Activated B cell treated with CpG ODN at 0.5 μM for 24 hours (primary cell): ENCODE data around the gene ELAVL2. TPM values are rescaled to one million over a fixed set of nuclear protein-coding genes. Genes with fewer than 3 reads are reported as not detected.

Experiments used
- ATAC-seq: fragments of 200-7000 bp; cut with Tn5 transposase; one replicate; pipeline ENCODE4 v1.10.0; 2021; ENCODE audit warnings: low read depth, mild to moderate bottlenecking, moderate library complexity
- CTCF ChIA-PET: fragments of 350-600 bp; sonication (Branson Sonifier 250); formaldehyde crosslinking; loops from one replicate; lab custom pipeline; 2021; ENCODE audit warnings: antibody characterized with exemption; lab: Charles Lee
- POLR2A ChIA-PET: fragments of 350-600 bp; sonication (Branson Sonifier 250); formaldehyde crosslinking; loops from one replicate; lab custom pipeline; 2021; ENCODE audit warnings: antibody characterized with exemption; lab: Charles Lee
- DNase-seq: peaks from one replicate; pipeline ENCODE4 v3.0.0; 2022
- H3K27ac Mint-ChIP-seq: one replicate; pipeline ENCODE4 v1.8.0; 2020; ENCODE audit warnings: mixed read lengths
- H3K27me3 Mint-ChIP-seq: one replicate; pipeline ENCODE4 v1.8.0; 2021; ENCODE audit warnings: mixed read lengths
- H3K36me3 Mint-ChIP-seq: one replicate; pipeline ENCODE4 v1.8.0; 2021; ENCODE audit warnings: low read depth, mixed read lengths
- H3K4me1 Mint-ChIP-seq: one replicate; pipeline ENCODE4 v1.8.0; 2021; ENCODE audit warnings: mixed read lengths
- H3K4me3 Mint-ChIP-seq: one replicate; pipeline ENCODE4 v1.8.0; 2020; ENCODE audit warnings: mild to moderate bottlenecking, mixed read lengths
- H3K9me3 Mint-ChIP-seq: one replicate; pipeline ENCODE4 v1.8.0; 2020; ENCODE audit warnings: mixed read lengths
- intact Hi-C: fragments of 100-400 bp; cut with micrococcal nuclease; formaldehyde crosslinking; loops from one replicate; pipeline ENCODE4 v1.15.1; 2024
- total RNA-seq: library from RNA; stranded (reverse); gene quantifications from 2 replicates; pipeline ENCODE4 v1.2.3, GENCODE V29; 2022
- TF ChIP-seq, protein P1 (sequence below): fragments of 200-600 bp; IDR thresholded peaks from one replicate; pipeline ENCODE4 v1.8.0; 2022; ENCODE audit warnings: antibody characterized with exemption, mild to moderate bottlenecking

Gene ELAVL2
- total RNA-seq, 1 donor from 2014 or later, result not detected

DNA sequence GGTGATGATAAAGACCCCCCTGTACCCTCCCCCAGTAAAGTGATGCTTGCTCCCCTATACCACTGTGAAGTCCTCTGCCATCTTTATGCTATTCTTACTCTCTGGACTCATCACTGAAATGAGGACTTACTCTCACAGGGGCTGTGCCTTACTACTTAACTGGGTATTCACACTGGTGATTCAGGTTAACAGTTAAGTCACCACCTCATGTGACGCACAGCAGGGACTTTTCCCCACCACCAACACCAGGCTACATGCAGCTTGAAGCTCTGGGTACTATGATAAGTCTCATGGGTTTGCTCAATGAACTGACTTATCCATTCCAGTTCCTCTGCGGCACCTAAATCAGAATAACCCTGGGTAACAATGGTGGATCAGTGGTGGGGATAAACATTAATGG, 163.7 kb downstream of the ELAVL2 start:
- Mint-ChIP-seq H3K4me1 (no peaks in the 10 kb centered on the region), H3K36me3 (no peaks in the 10 kb centered on the region), H3K9me3 (peaks cover 4% of the 10 kb centered on the region), H3K4me3 (no peak overlapping the region), H3K27ac (no peak overlapping the region), H3K27me3 (no peaks in the 10 kb centered on the region)
- DNase-seq (no peak), ATAC-seq (no peak)
- intact Hi-C loops, result no loop called here
- CTCF ChIA-PET, result no interaction called here
- POLR2A ChIA-PET, result no interaction called here
- TF ChIP-seq, protein P1, sequence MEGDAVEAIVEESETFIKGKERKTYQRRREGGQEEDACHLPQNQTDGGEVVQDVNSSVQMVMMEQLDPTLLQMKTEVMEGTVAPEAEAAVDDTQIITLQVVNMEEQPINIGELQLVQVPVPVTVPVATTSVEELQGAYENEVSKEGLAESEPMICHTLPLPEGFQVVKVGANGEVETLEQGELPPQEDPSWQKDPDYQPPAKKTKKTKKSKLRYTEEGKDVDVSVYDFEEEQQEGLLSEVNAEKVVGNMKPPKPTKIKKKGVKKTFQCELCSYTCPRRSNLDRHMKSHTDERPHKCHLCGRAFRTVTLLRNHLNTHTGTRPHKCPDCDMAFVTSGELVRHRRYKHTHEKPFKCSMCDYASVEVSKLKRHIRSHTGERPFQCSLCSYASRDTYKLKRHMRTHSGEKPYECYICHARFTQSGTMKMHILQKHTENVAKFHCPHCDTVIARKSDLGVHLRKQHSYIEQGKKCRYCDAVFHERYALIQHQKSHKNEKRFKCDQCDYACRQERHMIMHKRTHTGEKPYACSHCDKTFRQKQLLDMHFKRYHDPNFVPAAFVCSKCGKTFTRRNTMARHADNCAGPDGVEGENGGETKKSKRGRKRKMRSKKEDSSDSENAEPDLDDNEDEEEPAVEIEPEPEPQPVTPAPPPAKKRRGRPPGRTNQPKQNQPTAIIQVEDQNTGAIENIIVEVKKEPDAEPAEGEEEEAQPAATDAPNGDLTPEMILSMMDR, result no peak

DNA sequence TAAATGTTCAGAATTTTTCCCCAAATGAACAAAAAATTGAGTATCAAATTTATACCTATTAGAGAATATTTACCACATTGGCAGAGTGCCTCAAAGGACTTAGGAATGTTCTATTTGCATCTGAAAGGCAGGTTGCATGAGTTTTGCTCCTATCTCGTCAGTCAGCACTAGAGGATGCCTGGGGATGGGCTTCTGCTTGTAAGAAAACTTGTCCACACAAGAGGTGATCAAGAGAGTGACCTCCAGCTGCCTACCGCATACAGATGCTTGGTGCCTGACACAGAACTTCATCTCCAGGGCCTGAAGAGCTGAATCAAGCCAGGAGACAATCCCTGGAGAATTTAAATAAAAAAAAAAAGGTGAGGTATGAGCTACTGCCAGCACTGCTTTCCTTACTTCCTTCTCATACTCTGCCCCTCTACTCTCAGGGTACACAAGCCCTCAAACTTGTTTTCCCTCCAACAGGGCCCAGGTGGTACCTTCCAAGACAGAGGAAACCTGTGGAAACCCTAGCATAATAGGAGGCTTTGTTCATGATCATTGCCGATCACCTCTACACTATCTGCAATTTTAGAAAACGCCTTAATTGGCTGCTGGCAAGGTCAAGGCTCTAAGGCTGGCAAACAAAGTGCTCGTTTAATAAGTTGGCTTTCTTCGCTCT, 166.6 kb downstream of the ELAVL2 start:
- Mint-ChIP-seq H3K4me3 (no peak overlapping the region), H3K36me3 (no peaks in the 10 kb centered on the region), H3K9me3 (peaks cover 4% of the 10 kb centered on the region), H3K27ac (no peak overlapping the region), H3K27me3 (no peaks in the 10 kb centered on the region), H3K4me1 (no peaks in the 10 kb centered on the region)
- intact Hi-C loops, result no loop called here
- no peak for DNase-seq
- ATAC-seq, result no peak
- TF ChIP-seq, protein P1, result no peak
- ChIA-PET CTCF (no interaction called here), POLR2A (no interaction called here)

DNA sequence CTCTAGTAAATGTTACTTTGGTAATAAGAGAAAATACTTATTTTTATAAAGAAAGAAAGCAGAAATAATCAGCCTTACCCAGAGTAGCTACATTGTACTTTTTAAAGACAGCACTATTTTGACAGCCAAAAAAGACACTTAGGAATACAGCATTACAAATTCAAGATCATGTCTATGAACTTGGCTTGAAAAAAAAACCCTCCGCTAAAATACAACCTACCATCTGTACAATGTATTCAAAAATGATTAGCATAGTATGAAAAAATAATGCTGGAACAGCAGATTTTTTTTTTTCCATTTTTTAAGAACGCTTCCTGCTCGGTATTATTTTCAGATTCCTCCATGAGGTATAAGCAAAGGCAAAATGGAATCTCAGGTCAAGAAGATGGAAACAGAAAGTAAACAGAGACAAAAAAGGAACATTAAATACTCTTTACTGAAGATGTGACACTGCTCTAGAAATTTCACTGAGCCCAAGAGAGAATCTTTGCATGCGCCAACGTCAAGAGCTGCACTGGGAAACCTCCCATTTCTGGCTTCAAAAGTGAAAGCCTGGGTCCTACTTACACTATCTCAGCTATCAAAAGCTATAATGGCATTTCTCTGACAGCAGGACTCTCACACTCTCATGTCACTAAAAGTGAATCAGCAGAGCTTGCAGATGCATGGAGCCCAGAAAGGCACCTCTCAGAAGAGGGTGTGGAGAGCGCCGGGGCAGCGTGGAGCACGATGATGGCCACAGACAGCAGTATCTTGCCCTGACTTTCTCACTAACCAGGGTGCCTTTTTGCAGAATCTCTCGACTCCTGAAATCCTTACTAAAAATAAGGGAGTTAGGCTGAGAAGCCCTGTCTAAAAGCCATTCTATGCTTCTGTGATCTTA, 167.4 kb downstream of the ELAVL2 start:
- no peaks in the 10 kb centered on the region for H3K4me1 Mint-ChIP-seq
- no peak overlapping the region for H3K27ac Mint-ChIP-seq
- peaks cover 4% of the 10 kb centered on the region for H3K9me3 Mint-ChIP-seq
- ATAC-seq (no peak), DNase-seq (no peak)
- POLR2A ChIA-PET, result no interaction called here
- H3K4me3 Mint-ChIP-seq, result no peak overlapping the region
- H3K36me3 Mint-ChIP-seq, result no peaks in the 10 kb centered on the region
- CTCF ChIA-PET, result no interaction called here
- H3K27me3 Mint-ChIP-seq, result no peaks in the 10 kb centered on the region
- TF ChIP-seq, protein P1, result no peak
- intact Hi-C loops, result no loop called here

DNA sequence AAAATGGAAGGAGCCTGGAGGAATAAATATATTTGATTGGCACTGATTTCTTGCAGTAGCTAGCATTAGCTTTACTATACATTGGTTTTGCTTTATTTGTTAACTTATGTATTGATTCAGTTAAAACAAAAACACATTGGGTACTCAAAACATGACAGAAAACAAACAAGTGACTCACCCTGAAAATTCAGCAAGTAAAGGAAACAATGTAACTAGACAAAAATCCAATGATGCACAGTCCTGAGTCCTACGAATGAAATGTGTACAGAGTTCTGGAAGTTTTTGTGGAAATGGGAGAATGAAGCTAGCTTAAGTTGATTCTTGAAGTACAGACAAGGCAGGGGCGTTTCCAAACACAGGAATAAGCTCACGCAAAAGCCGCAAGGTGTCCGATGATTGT, 175.0 kb downstream of the ELAVL2 start:
- no peaks in the 10 kb centered on the region for H3K27me3 Mint-ChIP-seq
- H3K36me3 Mint-ChIP-seq, result no peaks in the 10 kb centered on the region
- POLR2A ChIA-PET, result no interaction called here

DNA sequence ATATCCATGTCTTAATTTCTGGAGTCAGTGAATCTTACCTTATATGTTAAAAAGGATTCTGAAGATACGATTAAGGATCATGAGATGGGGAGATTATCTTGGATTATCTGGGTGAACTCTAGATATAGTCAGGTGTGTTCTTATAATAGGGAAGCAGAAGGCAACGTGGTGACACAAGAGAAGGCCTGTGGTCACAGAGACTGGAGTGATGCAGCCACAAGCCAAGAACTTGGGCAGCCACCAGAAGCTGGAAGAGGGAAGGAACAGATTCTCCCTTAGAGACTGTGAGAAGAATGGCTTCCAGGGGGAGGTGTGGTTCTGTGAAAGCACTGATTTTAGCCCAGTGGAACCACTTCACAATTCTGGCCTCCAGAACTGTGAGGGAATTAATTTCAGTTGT, 177.4 kb downstream of the ELAVL2 start:
- POLR2A ChIA-PET, result no interaction called here
- no peak overlapping the region for H3K27ac Mint-ChIP-seq
- intact Hi-C loops, result no loop called here
- peaks cover 11% of the 10 kb centered on the region for H3K9me3 Mint-ChIP-seq
- no peaks in the 10 kb centered on the region for H3K4me1 Mint-ChIP-seq
- ATAC-seq, result no peak
- CTCF ChIA-PET, result no interaction called here
- H3K27me3 Mint-ChIP-seq, result no peaks in the 10 kb centered on the region
- no peak overlapping the region for H3K4me3 Mint-ChIP-seq
- DNase-seq, result no peak
- H3K36me3 Mint-ChIP-seq, result no peaks in the 10 kb centered on the region
- TF ChIP-seq, protein P1, result no peak

More for the DNA sequence above, 175.0 kb downstream of the ELAVL2 start:
- TF ChIP-seq, protein P1, result no peak
- intact Hi-C loops, result no loop called here
- H3K4me1 Mint-ChIP-seq, result no peaks in the 10 kb centered on the region
- H3K27ac Mint-ChIP-seq, result no peak overlapping the region
- H3K4me3 Mint-ChIP-seq, result no peak overlapping the region
- CTCF ChIA-PET, result no interaction called here
- DNase-seq, result no peak
- ATAC-seq, result no peak
- H3K9me3 Mint-ChIP-seq, result peaks cover 11% of the 10 kb centered on the region
